Ectodermal cell (in vitro differentiated cells): ENCODE measurements around the gene ZCCHC14.
"Not testable (repeated sequence)": the region's sequence is repeated elsewhere in the genome, so short reads cannot be mapped to it uniquely, and the experiment has no call there.

Experiments
- H3K27ac ChIP-seq: 2 replicates; pipeline ENCODE4 v1.7.0; 2013; ENCODE audit warnings: mild to moderate bottlenecking, low read depth, low read length; ENCODE audit not compliant: insufficient read depth, poor library complexity, severe bottlenecking
- H3K27me3 ChIP-seq: 2 replicates; pipeline ENCODE4 v1.7.0; 2013; ENCODE audit warnings: mild to moderate bottlenecking, low read length; ENCODE audit not compliant: insufficient read depth, control insufficient read depth, poor library complexity, severe bottlenecking
- H3K36me3 ChIP-seq: one replicate; pipeline ENCODE4 v1.7.0; 2013; ENCODE audit warnings: low read length; ENCODE audit not compliant: control insufficient read depth, insufficient read depth
- H3K4me1 ChIP-seq: one replicate; pipeline ENCODE4 v1.7.0; 2013; ENCODE audit warnings: low read length; ENCODE audit not compliant: control insufficient read depth, insufficient read depth
- H3K4me3 ChIP-seq: 2 replicates; pipeline ENCODE4 v1.7.0; 2013; ENCODE audit warnings: low read depth, low read length, control low read depth; ENCODE audit not compliant: insufficient read depth
- H3K9me3 ChIP-seq: 2 replicates; pipeline ENCODE4 v1.7.0; 2013; ENCODE audit warnings: mild to moderate bottlenecking, low read length, moderate library complexity; ENCODE audit not compliant: control insufficient read depth
- WGBS, 2 experiments: methylation state at CpG; one replicate each; pipeline ENCODE4 v1.1.7; 2013; ENCODE audit warnings: missing lambda C conversion rate in 2 of 2; 5-methylcytosine and 5-hydroxymethylcytosine counted together

ZCCHC14 gene

DNA sequence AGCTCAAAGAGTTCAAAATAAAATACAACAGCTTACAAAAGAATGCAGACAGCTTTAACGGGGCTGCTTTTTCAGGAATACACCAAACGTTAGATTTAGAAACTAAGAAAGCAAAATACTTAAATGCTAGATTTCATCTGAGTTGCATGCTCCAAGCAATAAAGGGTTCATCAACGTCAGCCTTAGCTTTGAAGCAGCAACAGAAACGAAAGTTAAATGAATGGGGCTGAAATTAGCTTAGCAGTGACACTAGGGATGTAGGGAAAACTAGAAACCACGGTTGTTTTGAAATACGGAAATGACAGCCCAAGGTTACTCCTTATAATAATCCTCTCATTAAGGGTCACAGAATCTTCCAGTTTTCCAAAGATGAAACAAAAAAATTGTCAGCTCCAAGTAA, 3.9 kb downstream of the ZCCHC14 start:
- H3K9me3 ChIP-seq, H3K27ac ChIP-seq, H3K27me3 ChIP-seq, H3K36me3 ChIP-seq, H3K4me3 ChIP-seq: not testable (repeated sequence)
- 80 to 91% methylated on average over 6 of the region's 6 CpGs for WGBS, 2 experiments
- H3K4me1 ChIP-seq: peaks cover 30% of the 10 kb centered on the region

GRCh38 chr16:87487361-87487924, 5.4 kb downstream of the ZCCHC14 start:
- no peaks in the 10 kb centered on the region for H3K36me3 ChIP-seq
- no peaks in the 10 kb centered on the region for H3K9me3 ChIP-seq
- no peak overlapping the region for H3K27ac ChIP-seq
- H3K4me1 ChIP-seq: peaks cover 30% of the 10 kb centered on the region
- H3K4me3 ChIP-seq: no peak overlapping the region
- whole genome bisulfite sequencing, 2 experiments: 60% methylated on average over 24 of the region's 24 CpGs
- no peaks in the 10 kb centered on the region for H3K27me3 ChIP-seq

GRCh38 chr16:87486713-87487247, 6.0 kb downstream of the ZCCHC14 start:
- WGBS, 2 experiments: 92 to 93% methylated on average over 5 of the region's 5 CpGs
- Histone ChIP-seq H3K27ac (no peak overlapping the region), H3K4me3 (no peak overlapping the region), H3K27me3 (no peaks in the 10 kb centered on the region), H3K4me1 (peaks cover 30% of the 10 kb centered on the region), H3K9me3 (no peaks in the 10 kb centered on the region), H3K36me3 (no peaks in the 10 kb centered on the region)

DNA sequence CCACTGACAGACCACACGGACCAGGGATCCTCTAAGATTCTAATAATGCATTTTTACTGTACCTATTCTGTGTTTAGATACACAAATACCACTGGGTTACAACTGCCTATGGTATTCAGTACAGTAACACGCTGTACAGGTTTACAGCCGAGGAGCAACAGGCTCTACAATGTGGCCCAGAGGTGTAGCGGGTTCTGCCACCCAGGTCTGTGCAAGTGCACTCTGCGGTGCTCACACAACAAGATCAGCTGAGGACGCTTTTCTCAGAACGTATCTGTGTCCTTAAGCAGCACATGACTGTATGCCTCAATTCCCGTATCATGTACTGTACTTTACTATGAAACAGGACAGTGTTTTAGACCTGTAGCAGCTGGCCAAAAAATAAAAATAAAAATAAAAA, 6.5 kb downstream of the ZCCHC14 start:
- H3K4me1 ChIP-seq: peaks cover 26% of the 10 kb centered on the region
- H3K9me3 ChIP-seq: no peaks in the 10 kb centered on the region
- no peaks in the 10 kb centered on the region for H3K36me3 ChIP-seq
- 92 to 95% methylated on average over 7 to 8 of the region's 8 CpGs for WGBS, 2 experiments
- H3K27ac ChIP-seq: no peak overlapping the region
- H3K4me3 ChIP-seq: no peak overlapping the region
- no peaks in the 10 kb centered on the region for H3K27me3 ChIP-seq

DNA sequence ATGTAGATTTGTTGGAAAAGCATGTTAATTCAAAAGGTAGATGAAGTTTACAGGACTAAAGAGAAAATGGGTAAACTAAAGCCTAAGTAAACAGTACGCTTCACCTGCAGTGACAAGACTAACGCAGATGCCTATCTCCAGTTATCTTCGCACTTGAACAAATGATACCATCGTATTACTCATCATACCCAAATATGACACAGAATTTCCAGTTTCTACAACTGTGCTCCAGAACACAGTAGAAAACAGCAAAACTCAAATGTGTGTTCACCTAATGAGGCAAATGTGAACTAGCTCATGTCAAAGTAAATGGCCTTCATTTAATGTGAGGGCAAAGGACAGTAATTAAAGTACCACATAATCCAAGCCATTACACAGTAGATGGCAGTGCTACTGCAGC, 7.0 kb downstream of the ZCCHC14 start:
- not testable (repeated sequence) for H3K4me3 ChIP-seq, H3K9me3 ChIP-seq, H3K36me3 ChIP-seq, H3K27ac ChIP-seq, H3K27me3 ChIP-seq
- WGBS, 2 experiments: 93 to 94% methylated on average over 4 of the region's 4 CpGs
- peaks cover 25% of the 10 kb centered on the region for H3K4me1 ChIP-seq

DNA sequence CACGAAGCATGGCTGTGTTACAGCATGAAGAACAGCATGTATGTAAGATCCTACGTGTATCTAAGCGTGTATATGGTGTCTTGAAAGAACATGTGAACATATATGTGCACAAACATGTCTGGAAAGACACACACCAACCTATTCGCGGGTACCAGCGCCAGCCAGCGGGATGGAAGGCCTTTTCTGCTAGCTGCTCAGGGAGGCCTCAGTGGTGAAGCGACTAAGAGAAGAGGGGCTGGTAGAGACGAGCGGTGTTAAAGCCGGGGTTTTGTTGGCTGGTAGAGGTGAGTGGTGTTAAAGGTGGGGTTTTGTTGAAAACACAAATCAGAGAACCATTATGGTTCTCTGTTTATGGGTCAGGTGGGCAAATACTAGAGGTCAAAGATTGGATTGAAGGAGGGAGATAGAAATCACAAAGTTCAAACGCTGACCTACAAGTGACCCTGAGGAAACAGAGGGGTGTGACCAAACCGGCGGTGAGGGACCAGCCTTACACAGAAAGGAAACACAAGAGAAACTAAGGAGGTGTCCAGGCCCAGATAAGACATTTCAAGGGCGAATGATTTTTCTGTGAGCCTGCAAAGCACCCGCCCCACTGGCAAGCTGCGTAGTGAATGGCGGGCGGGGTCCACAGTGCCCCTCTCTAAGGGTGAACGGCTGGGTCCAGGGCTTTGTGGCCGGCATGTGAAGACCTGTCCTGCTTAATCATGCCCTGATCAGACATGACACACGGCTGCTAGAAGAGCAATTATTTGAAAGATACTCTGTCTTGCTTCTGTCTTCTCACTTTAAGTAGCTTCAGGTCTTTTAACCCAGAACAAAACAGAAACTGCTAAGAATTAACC, 8.1 kb downstream of the ZCCHC14 start:
- 89 to 90% methylated on average over 22 of the region's 22 CpGs for WGBS, 2 experiments
- no peak overlapping the region for H3K27ac ChIP-seq
- H3K4me1 ChIP-seq: peaks cover 15% of the 10 kb centered on the region

GRCh38 chr16:87483481-87483880, 9.3 kb downstream of the ZCCHC14 start:
- Histone ChIP-seq H3K4me1 (peaks cover 11% of the 10 kb centered on the region), H3K36me3 (no peaks in the 10 kb centered on the region), H3K27me3 (no peaks in the 10 kb centered on the region), H3K27ac (no peak overlapping the region), H3K9me3 (no peaks in the 10 kb centered on the region), H3K4me3 (no peak overlapping the region)
- WGBS, 2 experiments: 93 to 96% methylated on average over 5 of the region's 5 CpGs

More for the DNA sequence above, 8.1 kb downstream of the ZCCHC14 start:
- no peak overlapping the region for H3K4me3 ChIP-seq
- no peaks in the 10 kb centered on the region for H3K9me3 ChIP-seq
- H3K27me3 ChIP-seq: no peaks in the 10 kb centered on the region
- H3K36me3 ChIP-seq: no peaks in the 10 kb centered on the region

DNA sequence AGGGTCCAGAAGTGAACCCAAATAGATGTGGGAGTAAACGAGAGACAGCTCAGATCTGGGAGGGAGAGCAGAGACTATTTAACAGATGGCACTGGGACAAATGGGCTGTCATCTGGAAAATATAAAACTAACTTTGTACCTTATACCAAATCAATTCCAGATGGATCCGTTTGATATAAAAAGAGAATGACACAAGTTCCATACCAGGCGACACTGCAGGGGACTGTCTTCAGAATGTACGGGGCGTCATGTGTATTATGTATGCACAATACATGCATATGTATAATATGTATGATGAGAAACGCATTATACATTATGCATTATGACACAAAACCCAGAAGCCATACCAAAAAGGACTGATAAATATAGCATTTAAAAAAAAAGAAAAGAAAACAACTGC, 10.2 kb downstream of the ZCCHC14 start:
- H3K27ac ChIP-seq, H3K36me3 ChIP-seq, H3K9me3 ChIP-seq, H3K4me1 ChIP-seq, H3K27me3 ChIP-seq, H3K4me3 ChIP-seq: not testable (repeated sequence)
- WGBS, 2 experiments: 95 to 100% methylated on average over 3 of the region's 6 CpGs

DNA sequence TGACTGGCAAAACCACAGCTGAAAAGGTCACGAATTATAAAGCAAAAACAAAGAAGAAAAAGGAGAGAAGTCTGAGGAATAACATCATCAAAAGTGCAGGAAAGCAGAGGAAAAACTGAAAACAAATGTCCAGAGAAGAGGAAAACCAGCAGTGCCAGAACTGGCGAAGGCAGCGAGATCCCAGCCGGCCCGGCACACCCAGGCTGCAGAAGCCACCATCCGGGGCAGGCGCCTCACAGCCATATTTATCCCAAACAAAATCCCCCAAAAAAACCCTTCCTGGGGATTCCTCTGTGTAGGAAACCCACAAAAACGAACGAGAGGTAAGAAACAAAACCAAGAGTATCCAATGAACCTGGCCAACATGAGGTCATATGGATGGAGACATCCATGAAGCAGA, 10.6 kb downstream of the ZCCHC14 start:
- H3K9me3 ChIP-seq: no peaks in the 10 kb centered on the region
- H3K4me3 ChIP-seq: no peak overlapping the region
- H3K27ac ChIP-seq: no peak overlapping the region
- no peaks in the 10 kb centered on the region for H3K36me3 ChIP-seq
- peaks cover 4% of the 10 kb centered on the region for H3K4me1 ChIP-seq
- 94% methylated on average over 9 of the region's 9 CpGs for WGBS, 2 experiments
- no peaks in the 10 kb centered on the region for H3K27me3 ChIP-seq

GRCh38 chr16:87481711-87482110, 11.1 kb downstream of the ZCCHC14 start:
- not testable (repeated sequence) for H3K4me1 ChIP-seq, H3K36me3 ChIP-seq, H3K27me3 ChIP-seq, H3K9me3 ChIP-seq, H3K4me3 ChIP-seq, H3K27ac ChIP-seq
- 73 to 76% methylated on average over 5 of the region's 5 CpGs for WGBS, 2 experiments
